ENCODE measurements around the gene YAP1.

YAP1 gene

DNA sequence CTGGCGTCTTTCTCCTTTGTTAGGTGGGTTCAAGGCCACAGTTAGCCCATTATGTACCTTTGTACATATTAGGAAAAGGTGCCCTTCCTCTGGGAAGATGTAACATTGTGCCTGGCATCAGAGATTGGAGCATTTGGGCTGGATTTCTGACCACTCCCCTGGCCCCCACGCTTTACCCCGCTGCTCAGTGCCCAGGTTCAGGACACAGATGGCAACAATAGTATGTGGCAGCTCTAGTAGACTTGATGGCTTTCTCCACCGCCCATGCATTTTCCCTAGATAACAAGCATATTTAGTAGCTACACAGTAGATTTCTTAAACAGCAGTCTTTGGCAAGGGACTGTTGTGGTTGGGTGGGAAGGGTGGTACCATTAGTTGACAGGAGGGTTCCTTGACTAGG, 53.1 kb downstream of the YAP1 start:
- no peak for ATAC-seq
- no peak for TF ChIP-seq ZNF565 (CRISPR knock-in tag; conservative IDR thresholded peaks at IDR 0.05; ENCODE audit: low read depth)

DNA sequence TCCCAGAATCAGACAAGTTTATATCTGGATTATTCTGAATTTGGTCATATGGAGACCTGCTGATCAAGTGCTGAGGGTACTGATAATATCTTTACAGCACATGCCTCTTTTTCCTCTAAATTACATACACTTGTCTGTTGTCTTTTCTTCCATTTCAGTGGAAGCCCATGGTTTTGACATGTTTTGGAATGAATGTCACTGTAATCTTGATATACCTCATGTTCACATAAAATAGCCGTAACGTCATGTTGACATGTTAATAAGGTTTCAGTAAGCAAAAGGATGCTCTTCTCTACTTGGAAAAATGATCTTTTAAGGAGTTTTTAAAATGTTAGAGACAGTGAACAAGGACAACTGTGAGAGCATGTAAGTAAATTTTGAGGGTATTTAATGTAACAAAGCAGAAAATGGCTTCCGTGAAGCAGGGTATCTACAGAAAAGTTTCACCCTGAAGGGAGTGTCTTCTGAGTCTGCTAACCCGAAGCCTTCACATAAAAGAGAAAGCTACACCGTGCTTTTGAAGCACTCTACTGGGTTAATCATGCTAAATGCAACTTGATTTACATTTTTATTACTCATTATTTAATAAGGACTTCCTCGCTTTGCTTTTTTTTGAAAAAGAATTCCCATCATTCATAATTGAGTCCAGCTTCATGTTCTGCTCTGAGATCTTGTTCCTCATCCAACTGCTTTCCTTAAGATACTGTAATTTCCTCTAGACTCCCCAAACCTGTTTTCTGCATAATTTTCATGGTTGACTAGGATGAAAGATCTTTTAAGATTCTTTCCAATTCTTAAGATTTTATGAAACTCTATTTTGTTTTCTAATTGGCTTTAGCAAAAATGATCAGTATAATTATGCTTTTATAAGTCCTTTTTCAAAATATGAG, 56.2 kb downstream of the YAP1 start:
- TF ChIP-seq TCF4 (CRISPR knock-in tag; IDR thresholded peaks at IDR 0.05; ENCODE audit: borderline replicate concordance) (no peak), BACH2 (CRISPR knock-in tag; IDR thresholded peaks at IDR 0.05; ENCODE audit: borderline replicate concordance) (no peak), PPARA (CRISPR knock-in tag; IDR thresholded peaks at IDR 0.05; ENCODE audit: borderline replicate concordance) (no peak), ZFP30 (CRISPR knock-in tag; IDR thresholded peaks at IDR 0.05) (no peak), SNAI2 (CRISPR knock-in tag; IDR thresholded peaks at IDR 0.05) (no peak), ZNF8 (CRISPR knock-in tag; IDR thresholded peaks at IDR 0.05) (no peak), ISL1 (CRISPR knock-in tag; IDR thresholded peaks at IDR 0.05) (no peak), ZFP3 (CRISPR knock-in tag; IDR thresholded peaks at IDR 0.05) (no peak), ZNF70 (CRISPR knock-in tag; IDR thresholded peaks at IDR 0.05) (no peak), ZC3H10 (CRISPR knock-in tag; IDR thresholded peaks at IDR 0.05) (no peak), ARNTL (CRISPR knock-in tag; IDR thresholded peaks at IDR 0.05; ENCODE audit: borderline replicate concordance, low read depth) (no peak), ESRRG (CRISPR knock-in tag; IDR thresholded peaks at IDR 0.05) (no peak), GLIS3 (CRISPR knock-in tag; IDR thresholded peaks at IDR 0.05) (no peak), CSDC2 (CRISPR knock-in tag; IDR thresholded peaks at IDR 0.05) (no peak), TOX (CRISPR knock-in tag; IDR thresholded peaks at IDR 0.05; ENCODE audit: borderline replicate concordance) (no peak), RARB (CRISPR knock-in tag; IDR thresholded peaks at IDR 0.05) (no peak)
- TF ChIP-seq, protein P1, sequence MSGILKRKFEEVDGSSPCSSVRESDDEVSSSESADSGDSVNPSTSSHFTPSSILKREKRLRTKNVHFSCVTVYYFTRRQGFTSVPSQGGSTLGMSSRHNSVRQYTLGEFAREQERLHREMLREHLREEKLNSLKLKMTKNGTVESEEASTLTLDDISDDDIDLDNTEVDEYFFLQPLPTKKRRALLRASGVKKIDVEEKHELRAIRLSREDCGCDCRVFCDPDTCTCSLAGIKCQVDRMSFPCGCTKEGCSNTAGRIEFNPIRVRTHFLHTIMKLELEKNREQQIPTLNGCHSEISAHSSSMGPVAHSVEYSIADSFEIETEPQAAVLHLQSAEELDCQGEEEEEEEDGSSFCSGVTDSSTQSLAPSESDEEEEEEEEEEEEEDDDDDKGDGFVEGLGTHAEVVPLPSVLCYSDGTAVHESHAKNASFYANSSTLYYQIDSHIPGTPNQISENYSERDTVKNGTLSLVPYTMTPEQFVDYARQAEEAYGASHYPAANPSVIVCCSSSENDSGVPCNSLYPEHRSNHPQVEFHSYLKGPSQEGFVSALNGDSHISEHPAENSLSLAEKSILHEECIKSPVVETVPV (CRISPR knock-in tag; IDR thresholded peaks at IDR 0.05) = no peak
- ATAC-seq = no peak

DNA sequence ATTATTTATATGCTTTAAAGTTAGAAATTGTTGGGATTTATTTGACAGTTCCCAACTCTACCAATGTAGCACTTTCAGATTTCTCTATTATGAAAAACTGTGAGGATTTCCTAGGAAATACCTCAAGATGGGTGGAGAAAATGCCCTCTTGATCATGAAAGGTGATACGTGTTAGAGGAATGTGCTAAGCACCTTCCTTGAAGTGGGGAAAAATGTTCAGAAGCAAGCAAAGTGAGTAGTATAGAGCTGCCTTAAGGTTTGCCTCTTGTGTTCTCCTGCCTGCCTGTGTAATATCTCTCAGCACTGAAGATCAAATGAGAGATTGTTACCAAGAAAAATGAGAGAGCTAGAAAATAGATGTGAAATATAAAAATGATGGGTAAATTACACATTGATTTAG, 58.2 kb downstream of the YAP1 start:
- no peak for TF ChIP-seq ZC3H10 (CRISPR knock-in tag; IDR thresholded peaks at IDR 0.05)
- TF ChIP-seq, protein P2, sequence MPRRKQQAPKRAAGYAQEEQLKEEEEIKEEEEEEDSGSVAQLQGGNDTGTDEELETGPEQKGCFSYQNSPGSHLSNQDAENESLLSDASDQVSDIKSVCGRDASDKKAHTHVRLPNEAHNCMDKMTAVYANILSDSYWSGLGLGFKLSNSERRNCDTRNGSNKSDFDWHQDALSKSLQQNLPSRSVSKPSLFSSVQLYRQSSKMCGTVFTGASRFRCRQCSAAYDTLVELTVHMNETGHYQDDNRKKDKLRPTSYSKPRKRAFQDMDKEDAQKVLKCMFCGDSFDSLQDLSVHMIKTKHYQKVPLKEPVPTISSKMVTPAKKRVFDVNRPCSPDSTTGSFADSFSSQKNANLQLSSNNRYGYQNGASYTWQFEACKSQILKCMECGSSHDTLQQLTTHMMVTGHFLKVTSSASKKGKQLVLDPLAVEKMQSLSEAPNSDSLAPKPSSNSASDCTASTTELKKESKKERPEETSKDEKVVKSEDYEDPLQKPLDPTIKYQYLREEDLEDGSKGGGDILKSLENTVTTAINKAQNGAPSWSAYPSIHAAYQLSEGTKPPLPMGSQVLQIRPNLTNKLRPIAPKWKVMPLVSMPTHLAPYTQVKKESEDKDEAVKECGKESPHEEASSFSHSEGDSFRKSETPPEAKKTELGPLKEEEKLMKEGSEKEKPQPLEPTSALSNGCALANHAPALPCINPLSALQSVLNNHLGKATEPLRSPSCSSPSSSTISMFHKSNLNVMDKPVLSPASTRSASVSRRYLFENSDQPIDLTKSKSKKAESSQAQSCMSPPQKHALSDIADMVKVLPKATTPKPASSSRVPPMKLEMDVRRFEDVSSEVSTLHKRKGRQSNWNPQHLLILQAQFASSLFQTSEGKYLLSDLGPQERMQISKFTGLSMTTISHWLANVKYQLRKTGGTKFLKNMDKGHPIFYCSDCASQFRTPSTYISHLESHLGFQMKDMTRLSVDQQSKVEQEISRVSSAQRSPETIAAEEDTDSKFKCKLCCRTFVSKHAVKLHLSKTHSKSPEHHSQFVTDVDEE (CRISPR knock-in tag; IDR thresholded peaks at IDR 0.05) = no peak
- no peak for TF ChIP-seq TOX (CRISPR knock-in tag; IDR thresholded peaks at IDR 0.05; ENCODE audit: borderline replicate concordance)
- no peak for TF ChIP-seq ZFP3 (CRISPR knock-in tag; IDR thresholded peaks at IDR 0.05)
- no peak for TF ChIP-seq ZNF565 (CRISPR knock-in tag; conservative IDR thresholded peaks at IDR 0.05; ENCODE audit: low read depth)
- TF ChIP-seq ZFP30 (CRISPR knock-in tag; IDR thresholded peaks at IDR 0.05) = no peak
- no peak for TF ChIP-seq SNAI2 (CRISPR knock-in tag; IDR thresholded peaks at IDR 0.05)
- TF ChIP-seq, protein P3, sequence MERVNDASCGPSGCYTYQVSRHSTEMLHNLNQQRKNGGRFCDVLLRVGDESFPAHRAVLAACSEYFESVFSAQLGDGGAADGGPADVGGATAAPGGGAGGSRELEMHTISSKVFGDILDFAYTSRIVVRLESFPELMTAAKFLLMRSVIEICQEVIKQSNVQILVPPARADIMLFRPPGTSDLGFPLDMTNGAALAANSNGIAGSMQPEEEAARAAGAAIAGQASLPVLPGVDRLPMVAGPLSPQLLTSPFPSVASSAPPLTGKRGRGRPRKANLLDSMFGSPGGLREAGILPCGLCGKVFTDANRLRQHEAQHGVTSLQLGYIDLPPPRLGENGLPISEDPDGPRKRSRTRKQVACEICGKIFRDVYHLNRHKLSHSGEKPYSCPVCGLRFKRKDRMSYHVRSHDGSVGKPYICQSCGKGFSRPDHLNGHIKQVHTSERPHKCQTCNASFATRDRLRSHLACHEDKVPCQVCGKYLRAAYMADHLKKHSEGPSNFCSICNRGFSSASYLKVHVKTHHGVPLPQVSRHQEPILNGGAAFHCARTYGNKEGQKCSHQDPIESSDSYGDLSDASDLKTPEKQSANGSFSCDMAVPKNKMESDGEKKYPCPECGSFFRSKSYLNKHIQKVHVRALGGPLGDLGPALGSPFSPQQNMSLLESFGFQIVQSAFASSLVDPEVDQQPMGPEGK (CRISPR knock-in tag; IDR thresholded peaks at IDR 0.05; ENCODE audit: borderline replicate concordance) = no peak
- ATAC-seq = peak; percentile 23; the same call in 1 of the 3 replicates

DNA sequence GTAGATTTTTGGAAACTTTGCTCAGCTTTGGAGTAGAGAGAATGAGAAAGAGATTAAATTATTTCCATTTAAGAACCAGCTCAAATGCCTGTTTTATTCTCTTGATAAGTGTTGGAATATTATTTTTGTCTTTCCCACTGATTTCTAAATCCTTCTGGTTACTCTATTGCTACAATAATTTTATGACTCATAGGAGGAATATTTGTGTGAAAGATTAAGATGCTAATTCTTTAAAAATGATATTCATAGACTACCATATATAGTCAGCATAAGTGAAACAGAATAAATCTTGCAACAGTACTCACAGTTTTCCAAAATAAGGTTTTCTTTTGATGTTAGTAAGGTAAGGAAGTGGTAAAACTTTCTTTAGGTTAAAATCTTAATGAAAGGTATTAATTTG, 60.9 kb downstream of the YAP1 start:
- peak; percentile 79 for ATAC-seq
- no peak for TF ChIP-seq ZFP3 (CRISPR knock-in tag; IDR thresholded peaks at IDR 0.05)
- no peak for TF ChIP-seq PPARA (CRISPR knock-in tag; IDR thresholded peaks at IDR 0.05; ENCODE audit: borderline replicate concordance)
- no peak for TF ChIP-seq ZFP30 (CRISPR knock-in tag; IDR thresholded peaks at IDR 0.05)
- no peak for TF ChIP-seq CSDC2 (CRISPR knock-in tag; IDR thresholded peaks at IDR 0.05)
- TF ChIP-seq SNAI2 (CRISPR knock-in tag; IDR thresholded peaks at IDR 0.05) = no peak
- TF ChIP-seq, protein P4, sequence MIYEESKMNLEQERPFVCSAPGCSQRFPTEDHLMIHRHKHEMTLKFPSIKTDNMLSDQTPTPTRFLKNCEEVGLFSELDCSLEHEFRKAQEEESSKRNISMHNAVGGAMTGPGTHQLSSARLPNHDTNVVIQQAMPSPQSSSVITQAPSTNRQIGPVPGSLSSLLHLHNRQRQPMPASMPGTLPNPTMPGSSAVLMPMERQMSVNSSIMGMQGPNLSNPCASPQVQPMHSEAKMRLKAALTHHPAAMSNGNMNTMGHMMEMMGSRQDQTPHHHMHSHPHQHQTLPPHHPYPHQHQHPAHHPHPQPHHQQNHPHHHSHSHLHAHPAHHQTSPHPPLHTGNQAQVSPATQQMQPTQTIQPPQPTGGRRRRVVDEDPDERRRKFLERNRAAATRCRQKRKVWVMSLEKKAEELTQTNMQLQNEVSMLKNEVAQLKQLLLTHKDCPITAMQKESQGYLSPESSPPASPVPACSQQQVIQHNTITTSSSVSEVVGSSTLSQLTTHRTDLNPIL (CRISPR knock-in tag; IDR thresholded peaks at IDR 0.05; ENCODE audit: low read depth) = no peak
- TF ChIP-seq TCF4 (CRISPR knock-in tag; IDR thresholded peaks at IDR 0.05; ENCODE audit: borderline replicate concordance) = no peak
- TF ChIP-seq, protein P1 (CRISPR knock-in tag; IDR thresholded peaks at IDR 0.05) = no peak
- TF ChIP-seq, protein P2 (CRISPR knock-in tag; IDR thresholded peaks at IDR 0.05) = no peak
- no peak for TF ChIP-seq ZC3H10 (CRISPR knock-in tag; IDR thresholded peaks at IDR 0.05)
- TF ChIP-seq ZNF8 (CRISPR knock-in tag; IDR thresholded peaks at IDR 0.05) = no peak

All from SK-N-SH treated with all-trans-retinoic acid at 6 μM for 48 hours (cell line).